DND-41 (cell line): ENCODE measurements around the gene KICS2.

ENCODE experiments used
- CTCF ChIP-seq: IDR thresholded peaks from 2 replicates; pipeline ENCODE4 v1.5.1; 2012; ENCODE audit warnings: borderline replicate concordance, low read length, moderate library complexity, mild to moderate bottlenecking; ENCODE audit not compliant: poor library complexity, severe bottlenecking; ENCODE audit errors: extremely low read depth
- EZH2 ChIP-seq: IDR thresholded peaks from 3 replicates; pipeline ENCODE4 v1.6.1; 2012; ENCODE audit warnings: borderline replicate concordance, low read depth, mild to moderate bottlenecking, moderate library complexity, low read length, inconsistent platforms; ENCODE audit not compliant: severe bottlenecking

- TF ChIP-seq CTCF, result no peak
- TF ChIP-seq EZH2, result no peak
Measured at GRCh38 chr12:64216239-64216638, 5.9 kb downstream of the KICS2 start.
